ENCODE results near the gene SESN1.

GRCh38 chr6:109091314-109092024 lies 3.2 kb downstream of the SESN1 start:
- TF ChIP-seq CTCF (IDR thresholded peaks at IDR 0.05) = no peak
- TF ChIP-seq POLR2A (IDR thresholded peaks at IDR 0.05) = no peak
